PFSK-1 (cell line): ENCODE measurements around the gene FAM216A.

Source experiments
- FOXP2 ChIP-seq: optimal IDR thresholded peaks from 2 replicates; pipeline ENCODE3; 2011; ENCODE audit warnings: borderline replicate concordance, control low read depth, inconsistent platforms; ENCODE audit not compliant: insufficient read depth; ENCODE audit errors: extremely low read length, extremely low read depth
- POLR2AphosphoS5 ChIP-seq: IDR thresholded peaks from 2 replicates; pipeline ENCODE4 v1.6.1; 2012; ENCODE audit warnings: low read depth, mild to moderate bottlenecking, control low read depth, low read length, moderate library complexity
- REST ChIP-seq, 2 experiments: IDR thresholded peaks; 2 replicates each; pipeline versions ENCODE4 v1.6.1 to v1.8.0; 2011 to 2012; ENCODE audit warnings: low read depth in 2 of 2, low read length in 2 of 2, control low read depth in 1 of 2, inconsistent platforms in 1 of 2, mild to moderate bottlenecking in 1 of 2, moderate library complexity in 1 of 2; ENCODE audit not compliant: insufficient read depth in 1 of 2
- SIN3A ChIP-seq: IDR thresholded peaks from 2 replicates; pipeline ENCODE4 v1.6.1; 2012; ENCODE audit warnings: mild to moderate bottlenecking, low read length, moderate library complexity, borderline replicate concordance; ENCODE audit not compliant: insufficient read depth
- TAF1 ChIP-seq: IDR thresholded peaks from 2 replicates; pipeline ENCODE4 v1.6.1; 2012; ENCODE audit warnings: low read length, control low read depth, borderline replicate concordance; ENCODE audit not compliant: insufficient read depth

The FAM216A gene

GRCh38 chr12:110451263-110451662, 17.4 kb upstream of the FAM216A start:
- TF ChIP-seq TAF1 (no peak), POLR2AphosphoS5 (no peak), FOXP2 (no peak), REST (IDR thresholded peaks at IDR 0.05; ENCODE audit: insufficient read depth in 1 of 2, low read depth in 2 of 2, low read length in 2 of 2) (no peak), SIN3A (no peak)

- TF ChIP-seq FOXP2 (no peak), REST (IDR thresholded peaks at IDR 0.05; ENCODE audit: insufficient read depth in 1 of 2, low read depth in 2 of 2, low read length in 2 of 2) (no peak), POLR2AphosphoS5 (no peak), SIN3A (no peak), TAF1 (no peak)
Measured at GRCh38 chr12:110453569-110454296, 14.9 kb upstream of the FAM216A start.

GRCh38 chr12:110458756-110459155, 9.9 kb upstream of the FAM216A start:
- TF ChIP-seq TAF1 (no peak), FOXP2 (no peak), POLR2AphosphoS5 (no peak), SIN3A (no peak), REST (IDR thresholded peaks at IDR 0.05; ENCODE audit: insufficient read depth in 1 of 2, low read depth in 2 of 2, low read length in 2 of 2) (no peak)

- no peak for TF ChIP-seq POLR2AphosphoS5
- no peak for TF ChIP-seq TAF1
- no peak for TF ChIP-seq FOXP2
- no peak for TF ChIP-seq REST (IDR thresholded peaks at IDR 0.05; ENCODE audit: insufficient read depth in 1 of 2, low read depth in 2 of 2, low read length in 2 of 2)
- TF ChIP-seq SIN3A = no peak
Measured at GRCh38 chr12:110465024-110465423, 3.6 kb upstream of the FAM216A start.
